Measurements from ENCODE around the gene PIP5K1C. TPM values are rescaled to one million over a fixed set of nuclear protein-coding genes. Genes with fewer than 3 reads are reported as not detected.

The PIP5K1C gene
- total RNA-seq, 1 donor from 2014 or later: 6.3 TPM

GRCh38 chr19:3606174-3606689 is 94.0 kb downstream of the PIP5K1C start:
- peaks cover 10 to 44% (median 37%) of the 10 kb centered on the region in 3 donors for H3K4me1 ChIP-seq (ENCODE audit: control insufficient read depth in 3 of 3, insufficient read depth in 3 of 3, low read length in 3 of 3)
- H3K27ac ChIP-seq (ENCODE audit: low read depth, low read length): no peak overlapping the region
- peak overlapping the region in 2 of 3 donors; percentile 46 to 47 for H3K4me3 ChIP-seq (ENCODE audit: low read length in 3 of 3)
- peak overlapping the region in 2 of 3 donors; percentile 23 to 54 for H3K9ac ChIP-seq (ENCODE audit: low read depth in 1 of 3, low read length in 3 of 3)
- H3K27me3 ChIP-seq (ENCODE audit: control insufficient read depth in 3 of 3, insufficient read depth in 3 of 3, low read length in 3 of 3): peaks cover 20 to 38% (median 36%) of the 10 kb centered on the region in 3 donors
- H3K36me3 ChIP-seq (ENCODE audit: control insufficient read depth in 3 of 3, insufficient read depth in 3 of 3, low read length in 3 of 3): peaks cover 4 to 6% (median 4%) of the 10 kb centered on the region in 3 donors
- no peaks in the 10 kb centered on the region for H3K9me3 ChIP-seq (ENCODE audit: control insufficient read depth in 3 of 3, low read length in 3 of 3)

- Histone ChIP-seq H3K4me1 (ENCODE audit: control insufficient read depth in 3 of 3, insufficient read depth in 3 of 3, low read length in 3 of 3) (peaks cover 10 to 44% (median 37%) of the 10 kb centered on the region in 3 donors), H3K9me3 (ENCODE audit: control insufficient read depth in 3 of 3, low read length in 3 of 3) (no peaks in the 10 kb centered on the region), H3K36me3 (ENCODE audit: control insufficient read depth in 3 of 3, insufficient read depth in 3 of 3, low read length in 3 of 3) (peaks cover 0 to 2% (median 1%) of the 10 kb centered on the region in 3 donors), H3K27me3 (ENCODE audit: control insufficient read depth in 3 of 3, insufficient read depth in 3 of 3, low read length in 3 of 3) (peaks cover 20 to 38% (median 36%) of the 10 kb centered on the region in 3 donors), H3K27ac (ENCODE audit: low read depth, low read length) (no peak overlapping the region), H3K4me3 (ENCODE audit: low read length in 3 of 3) (peak overlapping the region in 2 of 3 donors; percentile 46 to 47), H3K9ac (ENCODE audit: low read depth in 1 of 3, low read length in 3 of 3) (peak overlapping the region in 1 of 3 donors; percentile 54)
Observed at GRCh38 chr19:3605770-3606169, 94.5 kb downstream of the PIP5K1C start.

- H3K9me3 ChIP-seq (ENCODE audit: control insufficient read depth in 3 of 3, low read length in 3 of 3): no peaks in the 10 kb centered on the region
- H3K27me3 ChIP-seq (ENCODE audit: control insufficient read depth in 3 of 3, insufficient read depth in 3 of 3, low read length in 3 of 3): peaks cover 20 to 38% (median 36%) of the 10 kb centered on the region in 3 donors
- H3K36me3 ChIP-seq (ENCODE audit: control insufficient read depth in 3 of 3, insufficient read depth in 3 of 3, low read length in 3 of 3): no peaks in the 10 kb centered on the region
- H3K27ac ChIP-seq (ENCODE audit: low read depth, low read length): no peak overlapping the region
- H3K4me3 ChIP-seq (ENCODE audit: low read length in 3 of 3): peak overlapping the region in 2 of 3 donors; percentile 24 to 52
- H3K9ac ChIP-seq (ENCODE audit: low read depth in 1 of 3, low read length in 3 of 3): peak overlapping the region in 1 of 3 donors; percentile 33
- H3K4me1 ChIP-seq (ENCODE audit: control insufficient read depth in 3 of 3, insufficient read depth in 3 of 3, low read length in 3 of 3): peaks cover 10 to 44% (median 36%) of the 10 kb centered on the region in 3 donors
Observed at GRCh38 chr19:3605361-3605760, 94.9 kb downstream of the PIP5K1C start.

- H3K4me1 ChIP-seq (ENCODE audit: control insufficient read depth in 3 of 3, insufficient read depth in 3 of 3, low read length in 3 of 3): peaks cover 10 to 44% (median 32%) of the 10 kb centered on the region in 3 donors
- H3K9ac ChIP-seq (ENCODE audit: low read depth in 1 of 3, low read length in 3 of 3): peak overlapping the region in 1 of 3 donors; percentile 33
- no peaks in the 10 kb centered on the region for H3K9me3 ChIP-seq (ENCODE audit: control insufficient read depth in 3 of 3, low read length in 3 of 3)
- H3K36me3 ChIP-seq (ENCODE audit: control insufficient read depth in 3 of 3, insufficient read depth in 3 of 3, low read length in 3 of 3): no peaks in the 10 kb centered on the region
- H3K4me3 ChIP-seq (ENCODE audit: low read length in 3 of 3): peak overlapping the region in 2 of 3 donors; percentile 24 to 52
- H3K27ac ChIP-seq (ENCODE audit: low read depth, low read length): no peak overlapping the region
- H3K27me3 ChIP-seq (ENCODE audit: control insufficient read depth in 3 of 3, insufficient read depth in 3 of 3, low read length in 3 of 3): peaks cover 20 to 38% (median 36%) of the 10 kb centered on the region in 3 donors
Observed at GRCh38 chr19:3604987-3605343, 95.3 kb downstream of the PIP5K1C start.

- Histone ChIP-seq H3K9me3 (ENCODE audit: control insufficient read depth in 3 of 3, low read length in 3 of 3) (no peaks in the 10 kb centered on the region), H3K36me3 (ENCODE audit: control insufficient read depth in 3 of 3, insufficient read depth in 3 of 3, low read length in 3 of 3) (no peaks in the 10 kb centered on the region), H3K27ac (ENCODE audit: low read depth, low read length) (no peak overlapping the region), H3K4me1 (ENCODE audit: control insufficient read depth in 3 of 3, insufficient read depth in 3 of 3, low read length in 3 of 3) (peaks cover 10 to 44% (median 31%) of the 10 kb centered on the region in 3 donors), H3K27me3 (ENCODE audit: control insufficient read depth in 3 of 3, insufficient read depth in 3 of 3, low read length in 3 of 3) (peaks cover 20 to 38% (median 36%) of the 10 kb centered on the region in 3 donors), H3K9ac (ENCODE audit: low read depth in 1 of 3, low read length in 3 of 3) (peak overlapping the region in 1 of 3 donors; percentile 33), H3K4me3 (ENCODE audit: low read length in 3 of 3) (no peak overlapping the region)
Observed at GRCh38 chr19:3604227-3604986, 95.9 kb downstream of the PIP5K1C start.

- H3K9me3 ChIP-seq (ENCODE audit: control insufficient read depth in 3 of 3, low read length in 3 of 3): no peaks in the 10 kb centered on the region
- no peak overlapping the region for H3K27ac ChIP-seq (ENCODE audit: low read depth, low read length)
- peaks cover 20 to 38% (median 34%) of the 10 kb centered on the region in 3 donors for H3K27me3 ChIP-seq (ENCODE audit: control insufficient read depth in 3 of 3, insufficient read depth in 3 of 3, low read length in 3 of 3)
Observed at GRCh38 chr19:3603121-3603811, 97.0 kb downstream of the PIP5K1C start.

GRCh38 chr19:3601021-3601420 is 99.2 kb downstream of the PIP5K1C start:
- no peak overlapping the region for H3K9ac ChIP-seq (ENCODE audit: low read depth in 1 of 3, low read length in 3 of 3)
- H3K4me1 ChIP-seq (ENCODE audit: control insufficient read depth in 3 of 3, insufficient read depth in 3 of 3, low read length in 3 of 3): peaks cover 3 to 20% (median 17%) of the 10 kb centered on the region in 3 donors
- no peak overlapping the region for H3K4me3 ChIP-seq (ENCODE audit: low read length in 3 of 3)
- peaks cover 12 to 27% (median 21%) of the 10 kb centered on the region in 3 donors for H3K27me3 ChIP-seq (ENCODE audit: control insufficient read depth in 3 of 3, insufficient read depth in 3 of 3, low read length in 3 of 3)
- no peak overlapping the region for H3K27ac ChIP-seq (ENCODE audit: low read depth, low read length)
- H3K9me3 ChIP-seq (ENCODE audit: control insufficient read depth in 3 of 3, low read length in 3 of 3): no peaks in the 10 kb centered on the region
- no peaks in the 10 kb centered on the region for H3K36me3 ChIP-seq (ENCODE audit: control insufficient read depth in 3 of 3, insufficient read depth in 3 of 3, low read length in 3 of 3)

More at GRCh38 chr19:3603121-3603811, 97.0 kb downstream of the PIP5K1C start:
- peak overlapping the region in 1 of 3 donors; percentile 33 for H3K9ac ChIP-seq (ENCODE audit: low read depth in 1 of 3, low read length in 3 of 3)
- no peaks in the 10 kb centered on the region for H3K36me3 ChIP-seq (ENCODE audit: control insufficient read depth in 3 of 3, insufficient read depth in 3 of 3, low read length in 3 of 3)
- H3K4me3 ChIP-seq (ENCODE audit: low read length in 3 of 3): no peak overlapping the region
- H3K4me1 ChIP-seq (ENCODE audit: control insufficient read depth in 3 of 3, insufficient read depth in 3 of 3, low read length in 3 of 3): peaks cover 8 to 37% (median 25%) of the 10 kb centered on the region in 3 donors

- Histone ChIP-seq H3K4me1 (ENCODE audit: control insufficient read depth in 3 of 3, insufficient read depth in 3 of 3, low read length in 3 of 3) (peaks cover 0 to 10% (median 9%) of the 10 kb centered on the region in 3 donors), H3K4me3 (ENCODE audit: low read length in 3 of 3) (no peak overlapping the region), H3K27ac (ENCODE audit: low read depth, low read length) (no peak overlapping the region), H3K36me3 (ENCODE audit: control insufficient read depth in 3 of 3, insufficient read depth in 3 of 3, low read length in 3 of 3) (no peaks in the 10 kb centered on the region), H3K9me3 (ENCODE audit: control insufficient read depth in 3 of 3, low read length in 3 of 3) (no peaks in the 10 kb centered on the region), H3K9ac (ENCODE audit: low read depth in 1 of 3, low read length in 3 of 3) (no peak overlapping the region), H3K27me3 (ENCODE audit: control insufficient read depth in 3 of 3, insufficient read depth in 3 of 3, low read length in 3 of 3) (peaks cover 7 to 16% (median 10%) of the 10 kb centered on the region in 3 donors)
Observed at GRCh38 chr19:3599776-3600187, 100.5 kb downstream of the PIP5K1C start.

GRCh38 chr19:3595521-3596061 is 104.7 kb downstream of the PIP5K1C start:
- H3K4me3 ChIP-seq (ENCODE audit: low read length in 3 of 3): no peak overlapping the region
- H3K9me3 ChIP-seq (ENCODE audit: control insufficient read depth in 3 of 3, low read length in 3 of 3): no peaks in the 10 kb centered on the region
- no peaks in the 10 kb centered on the region for H3K36me3 ChIP-seq (ENCODE audit: control insufficient read depth in 3 of 3, insufficient read depth in 3 of 3, low read length in 3 of 3)
- peaks cover 0 to 10% (median 5%) of the 10 kb centered on the region in 3 donors for H3K27me3 ChIP-seq (ENCODE audit: control insufficient read depth in 3 of 3, insufficient read depth in 3 of 3, low read length in 3 of 3)
- no peak overlapping the region for H3K27ac ChIP-seq (ENCODE audit: low read depth, low read length)
- no peak overlapping the region for H3K9ac ChIP-seq (ENCODE audit: low read depth in 1 of 3, low read length in 3 of 3)
- no peaks in the 10 kb centered on the region for H3K4me1 ChIP-seq (ENCODE audit: control insufficient read depth in 3 of 3, insufficient read depth in 3 of 3, low read length in 3 of 3)

Measured in skeletal muscle tissue (tissue), 4 donors.